GM12878 (cell line): ENCODE measurements around the gene ZNF782. TPM values are rescaled to one million over a fixed set of nuclear protein-coding genes. Genes with fewer than 3 reads are reported as not detected.

Experiments used
- ASH2L ChIP-seq: fragments of 300-600, 200-600 bp; sonication (generic); IDR thresholded peaks from 2 replicates; pipeline ENCODE4 v1.6.1; 2017; ENCODE audit warnings: low read depth, mild to moderate bottlenecking, borderline replicate concordance
- ATF7 ChIP-seq: fragments of 450-650 bp; IDR thresholded peaks from 2 replicates; pipeline ENCODE4 v1.6.1; 2016; ENCODE audit warnings: low read depth, mild to moderate bottlenecking
- BCL11A ChIP-seq: IDR thresholded peaks from 2 replicates; pipeline ENCODE4 v1.6.1; 2011; ENCODE audit warnings: low read depth, low read length
- CBFB ChIP-seq: IDR thresholded peaks from 2 replicates; pipeline ENCODE4 v1.6.1; 2016; ENCODE audit warnings: antibody characterized with exemption, low read depth
- CHD1 ChIP-seq: IDR thresholded peaks from 2 replicates; pipeline ENCODE4 v1.6.1; 2012; ENCODE audit warnings: low read depth, low read length, improper control_type of control experiment
- CHD4 ChIP-seq: fragments of 200-600 bp; sonication (generic); IDR thresholded peaks from 2 replicates; pipeline ENCODE4 v1.6.1; 2016; ENCODE audit warnings: mild to moderate bottlenecking
- CREB1 ChIP-seq: IDR thresholded peaks from 2 replicates; pipeline ENCODE4 v1.6.1; 2012; ENCODE audit warnings: low read depth, mild to moderate bottlenecking, inconsistent platforms
- CREM ChIP-seq: IDR thresholded peaks from 2 replicates; pipeline ENCODE4 v1.6.1; 2014; ENCODE audit warnings: antibody characterized with exemption, low read depth
- ESRRA ChIP-seq: IDR thresholded peaks from 2 replicates; pipeline ENCODE4 v1.6.1; 2012; ENCODE audit warnings: mild to moderate bottlenecking, low read length, improper control_type of control experiment
- IKZF2 ChIP-seq, 2 experiments: fragments of 450-650 bp; IDR thresholded peaks; 2 replicates each; pipeline ENCODE4 v1.6.1; 2017; ENCODE audit warnings: mild to moderate bottlenecking in 2 of 2, moderate library complexity in 2 of 2
- KLF5 ChIP-seq: fragments of 450-650 bp; IDR thresholded peaks from 2 replicates; pipeline ENCODE4 v1.6.1; 2014; ENCODE audit warnings: mild to moderate bottlenecking; ENCODE audit not compliant: partially characterized antibody
- NKRF ChIP-seq: fragments of 450-650 bp; conservative IDR thresholded peaks from 2 replicates; pipeline ENCODE4 v1.6.1; 2017; ENCODE audit warnings: mild to moderate bottlenecking, moderate library complexity
- NR2F1 ChIP-seq: fragments of 450-650 bp; conservative IDR thresholded peaks from 2 replicates; pipeline ENCODE4 v1.6.1; 2017; ENCODE audit warnings: mild to moderate bottlenecking
- PML ChIP-seq: IDR thresholded peaks from 2 replicates; pipeline ENCODE4 v1.6.1; 2012; ENCODE audit warnings: low read length, inconsistent platforms
- RCOR1 ChIP-seq: conservative IDR thresholded peaks from 2 replicates; pipeline ENCODE4 v1.6.1; 2012; ENCODE audit warnings: low read depth, low read length, improper control_type of control experiment
- SP1 ChIP-seq: IDR thresholded peaks from one replicate; pipeline ENCODE4 v1.6.1; 2011; ENCODE audit warnings: low read depth, low read length
- SREBF1 ChIP-seq: IDR thresholded peaks from 2 replicates; pipeline ENCODE4 v1.6.1; 2012; ENCODE audit warnings: mild to moderate bottlenecking, low read length
- TCF12 ChIP-seq: IDR thresholded peaks from 2 replicates; pipeline ENCODE4 v1.6.1; 2011; ENCODE audit warnings: low read depth, mild to moderate bottlenecking, low read length
- TCF7 ChIP-seq: IDR thresholded peaks from 2 replicates; pipeline ENCODE4 v1.6.1; 2014; ENCODE audit warnings: antibody characterized with exemption, borderline replicate concordance
- YY1 ChIP-seq: IDR thresholded peaks from 2 replicates; pipeline ENCODE4 v1.6.1; 2011; ENCODE audit warnings: low read depth, mild to moderate bottlenecking, low read length
- ZNF384 ChIP-seq: IDR thresholded peaks from 2 replicates; pipeline ENCODE4 v1.6.1; 2012; ENCODE audit warnings: low read depth, mild to moderate bottlenecking, low read length, improper control_type of control experiment, borderline replicate concordance
- polyA plus RNA-seq, 11 experiments: library from polyadenylated mRNA; depleted of rRNA in 4 of 11; unstranded in 6 of 11; stranded (reverse) in 5 of 11; fragments of >200 nt; fragmentation: Nextera tagmentation in 4 of 11; fragmentation: Illumina TruSeq in 1 of 11; extraction: Ambion mirVana in 4 of 11; extraction: Trizol in 1 of 11; gene quantifications; 1 replicate in 1 of 11; 2 replicates in 10 of 11; pipeline versions ENCODE4 v1.2.1 to v1.2.3, GENCODE V29; 2011 to 2016; ENCODE audit warnings: inconsistent platforms in 2 of 11, missing spikeins in 2 of 11, low read depth in 1 of 11
- total RNA-seq, 4 experiments: library from RNA; depleted of rRNA in 3 of 4; stranded (reverse); fragments of >200 nt in 3 of 4; fragmentation: Illumina TruSeq in 1 of 4; extraction: Trizol in 1 of 4; gene quantifications; 2 replicates each; pipeline versions ENCODE4 v1.2.1 to v1.2.3, GENCODE V29; 2013 to 2021
- TF ChIP-seq, protein P1 (sequence below): fragments of 450-650 bp; IDR thresholded peaks from 2 replicates; pipeline ENCODE4 v1.6.1; 2018; ENCODE audit warnings: mild to moderate bottlenecking, low read depth, moderate library complexity; ENCODE audit not compliant: partially characterized antibody
- TF ChIP-seq, protein P2 (sequence below): fragments of 450-650 bp; IDR thresholded peaks from 2 replicates; pipeline ENCODE4 v1.6.1; 2018; ENCODE audit warnings: borderline replicate concordance, mild to moderate bottlenecking; ENCODE audit not compliant: partially characterized antibody

The ZNF782 gene
- total and polyA plus RNA-seq, 10 of the 15 experiments (the other 5 are each of a cell fraction or from before 2014, with no cell fraction given), result 0.55 to 7.8 (median 4.5) TPM

- no peak for TF ChIP-seq BCL11A
- peak; percentile 51; the same call in 1 of the 2 replicates for TF ChIP-seq NKRF
- TF ChIP-seq IKZF2 (IDR thresholded peaks at IDR 0.05), result peak; percentile 90 to 91
- peak; percentile 47; the same call in 1 of the 2 replicates for TF ChIP-seq YY1
- TF ChIP-seq CREB1, result peak; percentile 89
- TF ChIP-seq CHD4, result no peak
- TF ChIP-seq PML, result 0 out of 2 replicates have a peak, but pooled peaks have one; percentile 25
- no peak for TF ChIP-seq ASH2L
- TF ChIP-seq TCF7, result no peak
- no peak for TF ChIP-seq ATF7
- no peak for TF ChIP-seq ZNF384
- no peak for TF ChIP-seq TCF12
- TF ChIP-seq NR2F1, result 0 out of 2 replicates have a peak, but pooled peaks have one; percentile 15
- TF ChIP-seq, protein P1, sequence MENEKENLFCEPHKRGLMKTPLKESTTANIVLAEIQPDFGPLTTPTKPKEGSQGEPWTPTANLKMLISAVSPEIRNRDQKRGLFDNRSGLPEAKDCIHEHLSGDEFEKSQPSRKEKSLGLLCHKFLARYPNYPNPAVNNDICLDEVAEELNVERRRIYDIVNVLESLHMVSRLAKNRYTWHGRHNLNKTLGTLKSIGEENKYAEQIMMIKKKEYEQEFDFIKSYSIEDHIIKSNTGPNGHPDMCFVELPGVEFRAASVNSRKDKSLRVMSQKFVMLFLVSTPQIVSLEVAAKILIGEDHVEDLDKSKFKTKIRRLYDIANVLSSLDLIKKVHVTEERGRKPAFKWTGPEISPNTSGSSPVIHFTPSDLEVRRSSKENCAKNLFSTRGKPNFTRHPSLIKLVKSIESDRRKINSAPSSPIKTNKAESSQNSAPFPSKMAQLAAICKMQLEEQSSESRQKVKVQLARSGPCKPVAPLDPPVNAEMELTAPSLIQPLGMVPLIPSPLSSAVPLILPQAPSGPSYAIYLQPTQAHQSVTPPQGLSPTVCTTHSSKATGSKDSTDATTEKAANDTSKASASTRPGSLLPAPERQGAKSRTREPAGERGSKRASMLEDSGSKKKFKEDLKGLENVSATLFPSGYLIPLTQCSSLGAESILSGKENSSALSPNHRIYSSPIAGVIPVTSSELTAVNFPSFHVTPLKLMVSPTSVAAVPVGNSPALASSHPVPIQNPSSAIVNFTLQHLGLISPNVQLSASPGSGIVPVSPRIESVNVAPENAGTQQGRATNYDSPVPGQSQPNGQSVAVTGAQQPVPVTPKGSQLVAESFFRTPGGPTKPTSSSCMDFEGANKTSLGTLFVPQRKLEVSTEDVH, result no peak
- TF ChIP-seq, protein P2, sequence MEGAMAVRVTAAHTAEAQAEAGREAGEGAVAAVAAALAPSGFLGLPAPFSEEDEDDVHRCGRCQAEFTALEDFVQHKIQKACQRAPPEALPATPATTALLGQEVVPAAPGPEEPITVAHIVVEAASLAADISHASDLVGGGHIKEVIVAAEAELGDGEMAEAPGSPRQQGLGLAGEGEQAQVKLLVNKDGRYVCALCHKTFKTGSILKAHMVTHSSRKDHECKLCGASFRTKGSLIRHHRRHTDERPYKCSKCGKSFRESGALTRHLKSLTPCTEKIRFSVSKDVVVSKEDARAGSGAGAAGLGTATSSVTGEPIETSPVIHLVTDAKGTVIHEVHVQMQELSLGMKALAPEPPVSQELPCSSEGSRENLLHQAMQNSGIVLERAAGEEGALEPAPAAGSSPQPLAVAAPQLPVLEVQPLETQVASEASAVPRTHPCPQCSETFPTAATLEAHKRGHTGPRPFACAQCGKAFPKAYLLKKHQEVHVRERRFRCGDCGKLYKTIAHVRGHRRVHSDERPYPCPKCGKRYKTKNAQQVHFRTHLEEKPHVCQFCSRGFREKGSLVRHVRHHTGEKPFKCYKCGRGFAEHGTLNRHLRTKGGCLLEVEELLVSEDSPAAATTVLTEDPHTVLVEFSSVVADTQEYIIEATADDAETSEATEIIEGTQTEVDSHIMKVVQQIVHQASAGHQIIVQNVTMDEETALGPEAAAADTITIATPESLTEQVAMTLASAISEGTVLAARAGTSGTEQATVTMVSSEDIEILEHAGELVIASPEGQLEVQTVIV, result no peak
- peak; percentile 86 for TF ChIP-seq CREM
- peak; percentile 30 for TF ChIP-seq KLF5
- no peak for TF ChIP-seq CHD1
- no peak for TF ChIP-seq RCOR1
- TF ChIP-seq SP1, result peak; percentile 17
- no peak for TF ChIP-seq CBFB
- TF ChIP-seq SREBF1, result peak; percentile 51; the same call in 1 of the 2 replicates
- 0 out of 2 replicates have a peak, but pooled peaks have one; percentile 52 for TF ChIP-seq ESRRA
These were observed at the start of gene ZNF782 (continued) for GRCh38 chr9:96853781-96854650.
